Medulla oblongata (tissue), 1 donor: ENCODE results near the gene TMEM163.
A peak's percentile ranks its signal among the peaks of the same experiment; 100 is the strongest.

Source experiments
- DNase-seq: peaks from one replicate; pipeline ENCODE4 v3.0.0-alpha.2; 2015; ENCODE audit errors: extremely low spot score

The TMEM163 gene

DNA sequence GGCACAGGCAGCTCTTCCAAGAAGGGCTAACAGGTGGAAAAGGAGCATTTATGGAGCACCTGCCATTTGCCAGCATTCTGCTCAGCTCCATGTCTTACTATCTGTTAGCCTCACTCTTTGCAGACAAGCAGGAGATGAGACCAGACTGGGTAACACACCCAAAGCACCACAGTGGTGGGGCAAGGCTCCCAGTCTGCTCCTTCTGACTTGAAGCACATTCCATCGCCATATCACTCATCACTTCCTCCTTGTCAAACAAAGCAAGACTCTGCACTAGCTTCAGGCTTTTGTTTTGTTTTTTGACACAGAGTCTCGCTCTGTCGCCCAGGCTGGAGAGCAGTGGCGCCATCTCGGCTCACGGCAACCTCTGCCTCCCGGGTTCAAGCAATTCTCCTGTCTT is 282.1 kb downstream of the TMEM163 start:
- no peak for DNase-seq

DNA sequence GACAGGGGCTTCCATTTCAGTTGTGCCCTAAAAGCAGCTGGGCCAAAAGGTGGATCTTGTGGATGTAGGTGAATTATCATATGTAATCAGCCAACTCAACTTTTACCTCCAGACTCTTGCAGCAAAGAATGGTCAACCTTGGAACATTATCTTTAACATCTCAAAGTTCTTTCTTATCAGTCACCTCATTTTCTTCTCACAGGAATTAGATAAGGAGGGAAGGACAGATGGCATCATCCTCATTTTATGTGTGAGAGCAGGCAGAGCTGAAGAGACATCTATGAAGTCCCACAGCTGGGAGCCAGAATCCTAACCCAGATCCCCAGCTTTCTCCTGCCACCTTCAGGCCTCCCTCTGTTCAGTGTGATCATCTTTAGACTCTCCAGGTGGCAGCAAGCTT is 282.9 kb downstream of the TMEM163 start:
- DNase-seq = no peak

DNA sequence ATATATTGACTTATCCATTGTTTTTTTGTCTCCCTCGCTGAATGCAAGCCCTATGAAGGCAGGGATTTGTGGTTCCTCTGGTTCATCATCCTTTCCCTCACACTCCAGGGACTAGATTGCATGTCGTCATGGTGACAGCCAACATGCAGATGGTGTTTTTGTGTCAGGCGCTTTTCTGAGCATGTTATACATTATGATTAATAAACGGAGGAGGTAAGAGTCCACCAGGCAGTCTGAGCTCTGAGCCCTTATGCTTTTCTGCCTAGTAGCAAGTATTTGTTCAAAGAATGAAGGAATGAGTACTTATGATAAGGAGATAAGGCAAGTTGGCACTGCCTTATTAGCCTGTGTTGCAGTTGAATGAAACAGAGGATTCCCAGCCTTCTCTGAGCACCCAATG is 283.3 kb downstream of the TMEM163 start:
- no peak for DNase-seq

DNA sequence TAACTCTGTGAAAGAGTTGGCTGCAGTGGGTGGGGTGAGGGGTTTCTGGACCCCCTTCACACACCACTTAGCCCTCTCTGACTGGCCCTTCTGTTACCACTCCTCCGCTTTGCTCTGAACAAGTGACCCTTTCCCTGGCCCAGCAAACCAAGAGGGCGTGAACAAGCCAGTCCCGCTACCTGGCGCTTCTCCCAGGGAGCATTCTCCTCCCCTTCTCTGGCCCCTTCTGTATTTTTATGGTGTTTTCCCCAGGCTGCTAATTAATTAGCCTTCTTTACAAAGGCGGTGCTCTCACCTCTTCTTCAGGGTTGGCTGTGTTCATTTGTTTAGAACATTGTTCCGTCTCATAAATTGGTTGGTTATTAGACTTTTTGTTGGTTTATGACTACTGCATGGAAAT is 284.8 kb downstream of the TMEM163 start:
- DNase-seq = no peak

DNA sequence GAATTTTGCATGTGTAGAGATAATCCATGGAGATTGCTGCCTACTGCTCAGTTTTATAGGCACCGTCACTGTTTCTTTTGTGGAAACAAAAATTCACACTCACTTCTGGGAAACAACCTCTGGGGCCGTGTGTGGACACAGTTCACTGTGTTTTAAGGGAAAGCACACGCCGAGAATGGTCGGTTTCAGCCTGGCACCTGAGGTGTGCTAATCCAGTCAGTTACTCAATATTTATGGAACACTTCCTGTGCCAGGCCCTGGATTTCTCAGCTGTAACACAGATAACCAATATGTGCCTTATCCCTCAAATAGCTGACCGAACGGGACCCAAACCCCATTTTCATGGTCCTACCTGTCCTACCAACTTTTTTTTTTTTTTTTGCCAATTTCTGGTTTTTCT is 285.3 kb downstream of the TMEM163 start:
- no peak for DNase-seq

DNA sequence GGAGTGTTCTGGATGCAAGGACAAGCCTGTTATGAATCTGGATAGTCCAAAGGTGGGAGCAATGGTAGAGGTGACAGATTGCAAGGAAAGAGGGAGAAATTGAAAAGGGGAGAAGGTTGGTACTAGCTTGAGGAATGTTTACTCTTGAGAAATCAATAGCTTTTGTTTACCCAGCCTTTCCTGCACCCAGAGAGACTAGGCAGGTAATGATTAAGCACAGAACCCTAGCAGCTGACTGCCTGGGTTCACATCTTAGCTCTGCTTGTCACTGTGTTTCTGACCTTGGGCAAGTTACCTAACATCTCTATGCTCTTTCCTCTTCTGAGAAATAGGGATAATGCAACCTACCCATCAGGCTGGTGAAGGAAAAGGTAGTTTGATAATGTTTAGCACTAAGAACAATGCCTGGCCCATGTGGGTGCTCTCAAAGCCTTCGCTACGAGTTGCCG is 286.3 kb downstream of the TMEM163 start:
- no peak for DNase-seq

GRCh38 chr2:134431838-134432434 is 286.9 kb downstream of the TMEM163 start:
- DNase-seq = no peak

GRCh38 chr2:134429886-134430285 is 288.9 kb downstream of the TMEM163 start:
- DNase-seq = no peak

- no peak for DNase-seq
Measured at GRCh38 chr2:134426721-134427120, 292.1 kb downstream of the TMEM163 start.

- DNase-seq = no peak
Measured at GRCh38 chr2:134425724-134426496, 292.9 kb downstream of the TMEM163 start.

DNA sequence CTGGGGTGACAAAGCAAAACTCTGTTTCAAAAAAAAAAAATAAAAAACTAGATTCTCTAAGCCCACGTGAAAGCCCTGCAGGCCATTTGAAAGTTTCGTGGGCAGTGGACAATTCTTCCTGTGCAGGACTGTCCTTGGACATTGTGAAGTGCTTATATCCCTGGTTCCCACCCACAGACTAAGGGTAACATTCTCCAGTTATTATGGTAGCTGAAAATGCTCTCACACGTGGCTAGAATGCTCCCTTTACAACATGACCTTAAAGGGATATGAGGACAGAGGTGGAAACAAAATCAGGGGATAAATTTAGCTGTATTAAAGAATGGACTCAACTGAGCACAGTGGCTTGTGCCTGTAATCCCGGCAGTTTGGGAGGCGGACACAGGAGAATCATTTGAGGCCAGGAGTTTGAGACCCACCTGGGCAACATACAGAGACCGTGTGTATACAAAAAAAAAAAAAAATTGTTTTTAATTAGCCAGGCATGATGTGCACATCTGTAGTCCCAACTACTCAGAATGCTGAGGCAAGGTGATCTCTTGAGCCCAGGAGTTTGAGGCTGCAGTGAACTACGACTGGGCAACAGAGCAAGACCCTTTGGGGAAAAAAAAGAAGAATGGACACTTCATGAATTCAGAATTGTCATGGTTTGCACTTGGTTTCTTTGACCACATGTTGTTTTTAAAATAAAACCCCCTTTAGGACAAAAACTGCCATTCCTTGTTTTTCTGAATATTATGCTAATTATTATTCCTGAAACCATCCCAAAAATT is 297.1 kb downstream of the TMEM163 start:
- DNase-seq = no peak

GRCh38 chr2:134420920-134421319 is 297.9 kb downstream of the TMEM163 start:
- no peak for DNase-seq

- peak; percentile 39 for DNase-seq
Measured at GRCh38 chr2:134420259-134420658, 298.5 kb downstream of the TMEM163 start.

GRCh38 chr2:134417968-134418582 is 300.7 kb downstream of the TMEM163 start:
- no peak for DNase-seq

DNA sequence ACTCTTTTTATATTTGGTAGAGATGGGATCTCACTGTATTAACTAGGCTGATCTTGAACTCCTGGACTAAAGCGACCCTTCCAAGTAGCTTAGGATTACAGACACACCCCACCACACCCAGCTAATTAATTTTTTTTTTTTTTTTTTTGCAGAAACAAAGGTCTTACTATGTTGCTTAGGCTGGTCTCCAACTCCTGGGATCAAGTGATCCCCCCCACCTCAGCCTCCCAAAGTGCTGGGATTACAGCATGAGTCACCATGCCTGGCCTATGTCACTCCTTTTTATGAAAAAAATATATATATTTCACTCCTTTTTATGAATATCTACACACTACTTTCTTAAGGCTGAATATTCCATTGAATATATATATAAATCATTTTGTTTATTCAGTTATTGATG is 302.2 kb downstream of the TMEM163 start:
- no peak for DNase-seq

GRCh38 chr2:134416018-134416417 is 302.8 kb downstream of the TMEM163 start:
- DNase-seq = no peak

DNA sequence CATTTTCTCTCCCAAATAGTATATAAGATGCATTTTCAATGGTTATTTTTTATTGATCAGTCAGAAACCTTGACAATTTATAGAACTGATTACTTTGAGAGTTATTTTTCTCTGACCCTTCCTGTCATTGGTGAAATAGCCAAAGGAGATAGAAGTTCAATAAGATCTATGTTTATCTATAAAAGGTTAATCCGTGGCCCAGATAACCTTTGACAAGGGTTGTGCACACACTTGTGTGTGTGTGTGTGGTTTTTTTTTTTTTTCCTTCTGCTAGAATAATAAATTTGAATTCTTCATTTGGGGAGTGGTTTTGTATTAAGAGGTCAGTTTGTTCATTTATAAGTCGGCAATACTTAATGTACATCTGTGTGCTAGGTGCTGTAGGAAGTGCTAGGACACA is 304.9 kb downstream of the TMEM163 start:
- no peak for DNase-seq

DNA sequence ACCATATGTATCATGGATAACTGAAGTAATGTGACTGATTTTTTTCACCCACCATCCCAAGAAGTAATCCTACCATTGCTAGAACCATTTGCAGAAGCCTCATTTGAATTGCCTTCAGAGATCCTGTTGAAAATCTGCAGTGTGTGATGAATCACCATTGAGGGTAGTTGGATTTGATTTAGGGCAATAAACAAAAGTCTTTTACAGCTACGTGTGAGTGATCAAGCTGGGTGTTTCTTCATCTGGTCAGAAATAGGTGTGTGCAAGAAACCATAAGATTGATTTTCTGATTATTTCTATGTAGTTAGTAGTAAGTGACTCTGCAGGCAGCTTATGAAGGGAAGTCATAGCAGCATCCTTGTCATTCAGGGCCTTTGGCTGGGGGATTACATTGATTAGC is 305.4 kb downstream of the TMEM163 start:
- no peak for DNase-seq

GRCh38 chr2:134412639-134412999 is 306.2 kb downstream of the TMEM163 start:
- DNase-seq = no peak

DNA sequence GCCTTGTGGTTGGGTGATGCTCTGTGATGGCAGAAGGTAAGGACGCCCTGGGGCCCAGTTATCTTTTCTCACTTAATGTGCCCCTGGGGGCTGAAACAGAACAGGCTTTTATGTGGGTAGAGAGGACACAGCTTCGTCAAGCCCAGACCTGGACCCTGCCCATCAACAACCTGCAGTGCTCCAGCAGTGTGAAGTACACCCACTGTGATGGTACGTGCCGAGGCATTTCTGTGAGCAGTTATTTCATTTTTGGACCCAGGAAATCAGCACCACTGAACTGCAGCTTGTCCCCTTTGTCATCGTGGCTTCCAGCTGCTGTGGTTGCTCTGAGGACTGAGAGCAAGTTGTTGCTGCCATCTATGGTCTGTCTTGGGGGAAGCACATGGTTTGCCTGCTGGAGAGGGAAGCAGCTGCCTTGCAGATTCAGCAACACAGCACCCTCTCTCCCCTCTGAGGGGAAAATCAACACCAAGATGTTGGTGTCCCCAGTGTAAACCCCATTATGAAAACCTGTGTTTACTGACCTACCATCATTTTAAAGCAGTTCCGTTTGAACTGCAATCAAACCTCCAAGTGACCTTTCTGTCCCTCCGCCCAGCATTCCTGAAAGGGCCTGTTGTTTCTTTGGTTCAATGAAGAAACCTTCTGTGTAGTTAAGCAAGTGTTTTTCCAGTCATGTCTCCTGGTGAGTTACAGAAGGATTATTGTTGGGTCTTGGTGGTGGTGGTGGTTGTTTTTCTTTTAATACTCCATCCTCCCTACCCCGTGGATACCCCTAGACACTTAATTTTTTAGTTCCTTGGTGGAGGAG is 306.8 kb downstream of the TMEM163 start:
- DNase-seq = peak; percentile 97

GRCh38 chr2:134411279-134411827 is 307.4 kb downstream of the TMEM163 start:
- peak; percentile 30 for DNase-seq
